Activated B cell treated with CpG ODN at 0.5 μM for 24 hours (primary cell): ENCODE results near the gene AIP. TPM values are rescaled to one million over a fixed set of nuclear protein-coding genes. Genes with fewer than 3 reads are reported as not detected.
A peak's percentile ranks its signal among the peaks of the same experiment; 100 is the strongest.
"Not testable (repeated sequence)": the region's sequence is repeated elsewhere in the genome, so short reads cannot be mapped to it uniquely, and the experiment has no call there.

Source experiments
- ATAC-seq: fragments of 200-7000 bp; cut with Tn5 transposase; one replicate; pipeline ENCODE4 v1.10.0; 2021; ENCODE audit warnings: low read depth, mild to moderate bottlenecking, moderate library complexity
- CTCF ChIA-PET: fragments of 350-600 bp; sonication (Branson Sonifier 250); formaldehyde crosslinking; loops from one replicate; lab custom pipeline; 2021; ENCODE audit warnings: antibody characterized with exemption; lab: Charles Lee
- POLR2A ChIA-PET: fragments of 350-600 bp; sonication (Branson Sonifier 250); formaldehyde crosslinking; loops from one replicate; lab custom pipeline; 2021; ENCODE audit warnings: antibody characterized with exemption; lab: Charles Lee
- DNase-seq: peaks from one replicate; pipeline ENCODE4 v3.0.0; 2022
- H3K27ac Mint-ChIP-seq: one replicate; pipeline ENCODE4 v1.8.0; 2020; ENCODE audit warnings: mixed read lengths
- H3K27me3 Mint-ChIP-seq: one replicate; pipeline ENCODE4 v1.8.0; 2021; ENCODE audit warnings: mixed read lengths
- H3K36me3 Mint-ChIP-seq: one replicate; pipeline ENCODE4 v1.8.0; 2021; ENCODE audit warnings: low read depth, mixed read lengths
- H3K4me1 Mint-ChIP-seq: one replicate; pipeline ENCODE4 v1.8.0; 2021; ENCODE audit warnings: mixed read lengths
- H3K4me3 Mint-ChIP-seq: one replicate; pipeline ENCODE4 v1.8.0; 2020; ENCODE audit warnings: mild to moderate bottlenecking, mixed read lengths
- H3K9me3 Mint-ChIP-seq: one replicate; pipeline ENCODE4 v1.8.0; 2020; ENCODE audit warnings: mixed read lengths
- CTCF ChIP-seq: fragments of 200-600 bp; IDR thresholded peaks from one replicate; pipeline ENCODE4 v1.8.0; 2022; ENCODE audit warnings: antibody characterized with exemption, mild to moderate bottlenecking
- intact Hi-C: fragments of 100-400 bp; cut with micrococcal nuclease; formaldehyde crosslinking; loops from one replicate; pipeline ENCODE4 v1.15.1; 2024
- total RNA-seq: library from RNA; stranded (reverse); gene quantifications from 2 replicates; pipeline ENCODE4 v1.2.3, GENCODE V29; 2022

AIP gene
- total RNA-seq, 1 donor from 2014 or later, result 108 TPM

DNA sequence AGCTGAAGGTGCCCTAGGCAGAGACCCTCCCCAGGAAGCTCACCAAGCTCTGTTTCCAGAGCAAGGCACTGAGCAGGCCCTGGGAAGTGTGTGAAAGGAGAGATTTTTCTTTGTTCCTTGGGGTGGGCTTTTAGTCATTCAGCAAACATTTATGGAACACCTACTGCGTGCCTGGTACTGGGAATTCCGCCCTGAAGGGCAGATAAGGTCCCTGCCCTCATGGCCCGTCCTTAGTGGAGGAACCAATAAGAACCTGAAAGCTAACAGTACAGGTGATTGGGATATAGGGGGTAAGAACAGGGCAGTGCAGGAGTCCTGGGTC lies 17.7 kb upstream of the AIP start:
- TF ChIP-seq CTCF, result no peak
- Mint-ChIP-seq H3K27ac (peak overlapping the region; percentile 94), H3K4me3 (peak overlapping the region; percentile 88), H3K9me3 (no peaks in the 10 kb centered on the region), H3K27me3 (no peaks in the 10 kb centered on the region), H3K36me3 (peaks cover 11% of the 10 kb centered on the region), H3K4me1 (peaks cover 76% of the 10 kb centered on the region)
- ATAC-seq, result no peak
- POLR2A ChIA-PET, result interaction anchor here (0.7 to 33.4 kb wide), 19 partner anchors 14 to 225 kb away, joined by 3 to 1417 read pairs (median 4); partner anchors contain the start of genes AIP, CLCF1, CORO1B and POLD4
- CTCF ChIA-PET, result interaction anchor here (0.7 to 1.7 kb wide), 3 partner anchors 27 to 64 kb away, joined by 3 to 6 read pairs (median 3); partner anchors contain the start of genes PPP1CA and PTPRCAP
- intact Hi-C loops, result no loop called here
- no peak for DNase-seq

DNA sequence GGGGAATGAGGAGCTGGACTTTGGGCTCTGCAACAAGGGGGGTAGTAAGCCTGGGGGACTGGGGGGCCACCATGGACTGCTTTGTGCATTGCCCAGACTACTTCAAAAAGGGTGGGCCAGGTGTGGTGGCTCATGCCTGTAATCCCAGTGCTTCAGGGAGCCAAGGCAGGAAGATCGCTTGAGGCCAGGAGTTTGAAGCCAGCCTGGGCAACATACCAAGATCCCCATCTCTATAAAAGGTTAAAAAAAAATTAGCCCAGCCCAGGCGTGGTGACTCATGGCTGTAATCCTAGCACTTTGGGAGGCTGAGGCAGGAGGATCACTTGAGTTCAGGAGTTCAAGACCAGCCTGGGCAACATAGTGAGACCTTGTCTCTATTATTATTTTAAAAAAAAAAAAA lies 17.3 kb upstream of the AIP start:
- Mint-ChIP-seq H3K4me3 (peak overlapping the region; percentile 88), H3K36me3 (peaks cover 11% of the 10 kb centered on the region), H3K4me1 (peaks cover 75% of the 10 kb centered on the region), H3K27ac (peak overlapping the region; percentile 94)
- H3K9me3 Mint-ChIP-seq, H3K27me3 Mint-ChIP-seq, DNase-seq, ATAC-seq, intact Hi-C loops: not testable (repeated sequence)
- CTCF ChIA-PET, result interaction anchor here (0.7 to 1.7 kb wide), 3 partner anchors 28 to 64 kb away, joined by 3 to 6 read pairs (median 3); partner anchors contain the start of genes PPP1CA and PTPRCAP
- POLR2A ChIA-PET, result interaction anchor here (0.7 to 33.4 kb wide), 16 partner anchors 18 to 226 kb away, joined by 3 to 1417 read pairs (median 4); partner anchors contain the start of genes AIP, CLCF1, CORO1B and POLD4

DNA sequence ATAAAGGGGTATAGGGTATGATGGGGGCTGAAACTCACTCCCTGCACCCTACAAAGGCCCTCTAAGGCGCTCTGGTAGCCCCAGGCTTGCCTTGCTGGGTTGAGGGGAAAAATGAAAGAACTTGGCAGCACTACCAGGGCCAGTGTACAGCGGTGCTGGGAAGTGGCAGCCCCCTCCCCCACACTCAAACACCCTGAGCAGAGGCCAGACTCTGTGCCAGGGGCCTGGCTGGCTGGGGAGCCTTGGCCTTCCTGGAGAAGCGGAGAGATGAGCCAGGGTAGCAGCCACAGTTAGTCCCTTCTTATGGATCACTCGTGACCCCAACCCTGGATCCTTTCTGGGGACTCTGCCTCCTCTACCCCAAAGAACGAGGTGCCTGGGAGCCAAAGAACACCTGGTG lies 16.5 kb upstream of the AIP start:
- no peaks in the 10 kb centered on the region for H3K27me3 Mint-ChIP-seq
- DNase-seq, result no peak
- ATAC-seq, result no peak
- no peaks in the 10 kb centered on the region for H3K9me3 Mint-ChIP-seq
- POLR2A ChIA-PET, result interaction anchor here (0.7 to 33.4 kb wide), 10 partner anchors 7 to 227 kb away, joined by 3 to 1417 read pairs (median 13); partner anchors contain the start of genes CORO1B, PPP1CA, PTPRCAP and RPS6KB2
- peaks cover 11% of the 10 kb centered on the region for H3K36me3 Mint-ChIP-seq
- H3K4me1 Mint-ChIP-seq, result peaks cover 68% of the 10 kb centered on the region
- no peak overlapping the region for H3K4me3 Mint-ChIP-seq
- CTCF ChIA-PET, result interaction anchor here (1.7 kb wide), 1 partner anchor 65 kb away, joined by 6 read pairs; the partner anchor contains the start of gene PPP1CA
- intact Hi-C loops, result no loop called here
- peak overlapping the region; percentile 63 for H3K27ac Mint-ChIP-seq
- TF ChIP-seq CTCF, result no peak

- ChIA-PET POLR2A (interaction anchor here (0.6 to 33.4 kb wide), 12 partner anchors 8 to 856 kb away, joined by 3 to 1417 read pairs (median 8); partner anchors contain the start of genes AIP, CORO1B, PPP1CA and PTPRCAP), CTCF (interaction anchor here (1.3 to 1.4 kb wide), 2 partner anchors 17 to 48 kb away, joined by 3 read pairs; no protein-coding TSS in a partner anchor)
- intact Hi-C loops, result no loop called here
- peaks cover 11% of the 10 kb centered on the region for H3K36me3 Mint-ChIP-seq
- H3K4me3 Mint-ChIP-seq, result peak overlapping the region; percentile 89
- peaks cover 63% of the 10 kb centered on the region for H3K4me1 Mint-ChIP-seq
- DNase-seq, result no peak
- no peak for ATAC-seq
- no peaks in the 10 kb centered on the region for H3K9me3 Mint-ChIP-seq
- H3K27me3 Mint-ChIP-seq, result no peaks in the 10 kb centered on the region
- peak overlapping the region; percentile 91 for H3K27ac Mint-ChIP-seq
- no peak for TF ChIP-seq CTCF
Observed at GRCh38 chr11:67466962-67467771, 15.7 kb upstream of the AIP start.

- H3K27ac Mint-ChIP-seq, result peak overlapping the region; percentile 91
- H3K9me3 Mint-ChIP-seq, result no peaks in the 10 kb centered on the region
- ATAC-seq (no peak), DNase-seq (no peak)
- peak overlapping the region; percentile 89 for H3K4me3 Mint-ChIP-seq
- intact Hi-C loops, result loop anchor here (2.0 kb wide), 1 partner anchor 115 kb away; the partner anchor contains the start of gene POLD4
- H3K27me3 Mint-ChIP-seq, result no peaks in the 10 kb centered on the region
- H3K4me1 Mint-ChIP-seq, result peaks cover 59% of the 10 kb centered on the region
- CTCF ChIA-PET, result interaction anchor here (1.3 to 2.6 kb wide), 5 partner anchors 16 to 66 kb away, joined by 3 to 23 read pairs (median 6); partner anchors contain the start of genes CORO1B, PPP1CA and PTPRCAP
- POLR2A ChIA-PET, result interaction anchor here (0.5 to 33.4 kb wide), 20 partner anchors 9 to 199 kb away, joined by 3 to 1417 read pairs (median 6); partner anchors contain the start of genes AIP, CDK2AP2, CORO1B and PPP1CA
- TF ChIP-seq CTCF, result no peak
- H3K36me3 Mint-ChIP-seq, result peaks cover 11% of the 10 kb centered on the region
Observed at GRCh38 chr11:67468056-67468455, 14.8 kb upstream of the AIP start.
